ENCODE data around the gene ERC2. TPM values are rescaled to one million over a fixed set of nuclear protein-coding genes. Genes with fewer than 3 reads are reported as not detected.

Gene ERC2
- total RNA-seq, 3 donors from 2014 or later (not counting 1 experiment from before 2014, with no cell fraction given) = not detected

- intact Hi-C loops (cut with micrococcal nuclease) = no loop called here
- Histone ChIP-seq H3K27ac (ENCODE audit: low read length) (no peak overlapping the region), H3K36me3 (ENCODE audit: control insufficient read depth, insufficient read depth, low read length) (no peaks in the 10 kb centered on the region), H3K4me1 (ENCODE audit: control insufficient read depth, insufficient read depth, low read length) (no peaks in the 10 kb centered on the region), H3K4me3 (ENCODE audit: low read length) (no peak overlapping the region), H3K9me3 (ENCODE audit: control insufficient read depth, insufficient read depth, low read length) (no peaks in the 10 kb centered on the region), H3K27me3 (ENCODE audit: control insufficient read depth, insufficient read depth, low read length) (no peaks in the 10 kb centered on the region)
- H3K36me3 Mint-ChIP-seq = no peaks in the 10 kb centered on the region
- no peak overlapping the region for H3K4me3 Mint-ChIP-seq
- H3K4me1 Mint-ChIP-seq = no peaks in the 10 kb centered on the region
- H3K27me3 Mint-ChIP-seq (ENCODE audit: low read depth in 2 of 2) = no peaks in the 10 kb centered on the region
- TF ChIP-seq, protein P1, sequence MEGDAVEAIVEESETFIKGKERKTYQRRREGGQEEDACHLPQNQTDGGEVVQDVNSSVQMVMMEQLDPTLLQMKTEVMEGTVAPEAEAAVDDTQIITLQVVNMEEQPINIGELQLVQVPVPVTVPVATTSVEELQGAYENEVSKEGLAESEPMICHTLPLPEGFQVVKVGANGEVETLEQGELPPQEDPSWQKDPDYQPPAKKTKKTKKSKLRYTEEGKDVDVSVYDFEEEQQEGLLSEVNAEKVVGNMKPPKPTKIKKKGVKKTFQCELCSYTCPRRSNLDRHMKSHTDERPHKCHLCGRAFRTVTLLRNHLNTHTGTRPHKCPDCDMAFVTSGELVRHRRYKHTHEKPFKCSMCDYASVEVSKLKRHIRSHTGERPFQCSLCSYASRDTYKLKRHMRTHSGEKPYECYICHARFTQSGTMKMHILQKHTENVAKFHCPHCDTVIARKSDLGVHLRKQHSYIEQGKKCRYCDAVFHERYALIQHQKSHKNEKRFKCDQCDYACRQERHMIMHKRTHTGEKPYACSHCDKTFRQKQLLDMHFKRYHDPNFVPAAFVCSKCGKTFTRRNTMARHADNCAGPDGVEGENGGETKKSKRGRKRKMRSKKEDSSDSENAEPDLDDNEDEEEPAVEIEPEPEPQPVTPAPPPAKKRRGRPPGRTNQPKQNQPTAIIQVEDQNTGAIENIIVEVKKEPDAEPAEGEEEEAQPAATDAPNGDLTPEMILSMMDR (IDR thresholded peaks at IDR 0.05) = no peak
- 74% methylated on average over 2 of the region's 2 CpGs for WGBS (ENCODE audit: insufficient coverage)
- no peak overlapping the region for H3K27ac Mint-ChIP-seq
- H3K9me3 Mint-ChIP-seq = no peaks in the 10 kb centered on the region
- ATAC-seq = no peak
- DNase-seq = no peak
Measured at GRCh38 chr3:55859305-55859704, 609.0 kb downstream of the ERC2 start.

DNA sequence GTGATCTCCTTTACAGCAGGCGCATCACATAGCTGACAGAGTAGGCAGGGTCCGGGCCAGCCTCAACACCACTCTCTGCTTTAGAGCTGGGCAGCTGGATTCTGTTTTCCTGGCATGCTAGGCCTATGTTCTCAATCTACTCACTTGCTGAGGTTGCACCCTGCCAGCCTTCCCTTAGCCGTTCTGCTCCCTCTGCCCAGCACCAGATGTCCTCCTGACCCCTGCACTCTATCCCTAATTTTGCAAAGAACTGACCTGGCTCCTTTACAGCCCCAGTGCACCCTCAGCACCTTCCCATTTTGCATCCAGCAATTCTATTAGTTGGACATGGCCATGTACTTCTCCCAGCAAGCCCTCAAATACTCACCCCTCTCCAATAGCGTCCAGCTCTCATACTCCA, 609.5 kb downstream of the ERC2 start:
- Histone ChIP-seq H3K27ac (ENCODE audit: low read length) (no peak overlapping the region), H3K4me1 (ENCODE audit: control insufficient read depth, insufficient read depth, low read length) (no peaks in the 10 kb centered on the region), H3K27me3 (ENCODE audit: control insufficient read depth, insufficient read depth, low read length) (no peaks in the 10 kb centered on the region), H3K36me3 (ENCODE audit: control insufficient read depth, insufficient read depth, low read length) (no peaks in the 10 kb centered on the region), H3K9me3 (ENCODE audit: control insufficient read depth, insufficient read depth, low read length) (no peaks in the 10 kb centered on the region), H3K4me3 (ENCODE audit: low read length) (no peak overlapping the region)
- Mint-ChIP-seq H3K36me3 (no peaks in the 10 kb centered on the region), H3K4me1 (no peaks in the 10 kb centered on the region), H3K27ac (no peak overlapping the region), H3K27me3 (ENCODE audit: low read depth in 2 of 2) (no peaks in the 10 kb centered on the region), H3K4me3 (no peak overlapping the region), H3K9me3 (no peaks in the 10 kb centered on the region)
- 76% methylated on average over 4 of the region's 4 CpGs for WGBS (ENCODE audit: insufficient coverage)
- TF ChIP-seq, protein P1 (IDR thresholded peaks at IDR 0.05) = no peak
- DNase-seq (no peak), ATAC-seq (no peak)
- intact Hi-C loops (cut with micrococcal nuclease) = no loop called here

DNA sequence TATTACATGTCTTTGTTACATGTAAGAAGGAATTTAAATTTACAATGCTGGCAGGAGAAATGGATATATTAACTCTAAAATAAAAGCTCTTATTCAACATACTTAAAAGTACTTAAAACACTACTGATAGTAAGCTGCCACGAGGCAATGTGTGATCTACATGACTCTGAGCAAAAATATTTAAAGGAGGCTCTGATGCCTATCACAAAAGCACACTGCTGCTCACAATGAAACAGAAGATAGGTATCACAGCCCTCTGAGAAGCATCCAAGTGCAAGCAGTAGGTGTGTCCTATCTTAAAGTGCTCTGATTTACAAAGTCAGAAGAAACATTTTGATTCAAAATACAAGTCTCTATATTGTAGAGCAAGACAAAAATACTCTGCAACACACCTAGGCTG, 610.0 kb downstream of the ERC2 start:
- no peaks in the 10 kb centered on the region for H3K36me3 Mint-ChIP-seq
- no peak for ATAC-seq
- Histone ChIP-seq H3K4me3 (ENCODE audit: low read length) (no peak overlapping the region), H3K27ac (ENCODE audit: low read length) (no peak overlapping the region), H3K4me1 (ENCODE audit: control insufficient read depth, insufficient read depth, low read length) (no peaks in the 10 kb centered on the region), H3K27me3 (ENCODE audit: control insufficient read depth, insufficient read depth, low read length) (no peaks in the 10 kb centered on the region), H3K36me3 (ENCODE audit: control insufficient read depth, insufficient read depth, low read length) (no peaks in the 10 kb centered on the region), H3K9me3 (ENCODE audit: control insufficient read depth, insufficient read depth, low read length) (no peaks in the 10 kb centered on the region)
- no peaks in the 10 kb centered on the region for H3K4me1 Mint-ChIP-seq
- H3K9me3 Mint-ChIP-seq = no peaks in the 10 kb centered on the region
- no peak for DNase-seq
- H3K4me3 Mint-ChIP-seq = no peak overlapping the region
- TF ChIP-seq, protein P1 (IDR thresholded peaks at IDR 0.05) = no peak
- no peaks in the 10 kb centered on the region for H3K27me3 Mint-ChIP-seq (ENCODE audit: low read depth in 2 of 2)
- intact Hi-C loops (cut with micrococcal nuclease) = no loop called here
- 13% methylated on average over 1 of the region's 1 CpG for WGBS (ENCODE audit: insufficient coverage)
- H3K27ac Mint-ChIP-seq = no peak overlapping the region

DNA sequence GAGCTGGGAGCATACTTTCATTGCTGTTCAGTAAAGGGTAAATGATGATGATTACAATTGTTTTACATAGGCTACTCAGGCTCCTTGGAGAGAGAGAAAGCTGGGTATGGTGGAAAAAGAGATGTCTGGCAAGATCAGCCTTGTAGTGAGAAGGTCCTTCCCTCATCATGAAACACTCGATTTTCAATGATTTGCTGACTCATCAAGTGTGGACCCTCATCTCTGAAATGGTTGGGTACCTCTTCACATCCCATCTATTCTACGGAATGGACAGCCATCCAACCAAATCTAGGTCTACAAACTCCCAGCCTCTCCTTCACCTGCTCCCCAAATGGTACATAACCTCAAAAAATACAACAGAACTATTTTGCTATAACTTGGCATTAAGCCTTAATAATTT, 610.6 kb downstream of the ERC2 start:
- H3K4me3 Mint-ChIP-seq = no peak overlapping the region
- Histone ChIP-seq H3K4me1 (ENCODE audit: control insufficient read depth, insufficient read depth, low read length) (no peaks in the 10 kb centered on the region), H3K27me3 (ENCODE audit: control insufficient read depth, insufficient read depth, low read length) (no peaks in the 10 kb centered on the region), H3K4me3 (ENCODE audit: low read length) (no peak overlapping the region), H3K9me3 (ENCODE audit: control insufficient read depth, insufficient read depth, low read length) (no peaks in the 10 kb centered on the region), H3K36me3 (ENCODE audit: control insufficient read depth, insufficient read depth, low read length) (no peaks in the 10 kb centered on the region), H3K27ac (ENCODE audit: low read length) (no peak overlapping the region)
- DNase-seq = no peak
- no peaks in the 10 kb centered on the region for H3K4me1 Mint-ChIP-seq
- H3K9me3 Mint-ChIP-seq = no peaks in the 10 kb centered on the region
- no peak for ATAC-seq
- intact Hi-C loops (cut with micrococcal nuclease) = no loop called here
- no peak overlapping the region for H3K27ac Mint-ChIP-seq
- 68% methylated on average over 2 of the region's 2 CpGs for WGBS (ENCODE audit: insufficient coverage)
- H3K36me3 Mint-ChIP-seq = no peaks in the 10 kb centered on the region
- TF ChIP-seq, protein P1 (IDR thresholded peaks at IDR 0.05) = no peak
- no peaks in the 10 kb centered on the region for H3K27me3 Mint-ChIP-seq (ENCODE audit: low read depth in 2 of 2)

Data from natural killer cell (primary cell).